ENCODE measurements around the gene NLRC5. TPM values are rescaled to one million over a fixed set of nuclear protein-coding genes. Genes with fewer than 3 reads are reported as not detected.
A peak's percentile ranks its signal among the peaks of the same experiment; 100 is the strongest.

The NLRC5 gene
- total and polyA plus RNA-seq, 9 of the 15 experiments (the other 6 are each of a cell fraction or from before 2014, with no cell fraction given), result 0.59 to 0.71 TPM; not detected in 7

DNA sequence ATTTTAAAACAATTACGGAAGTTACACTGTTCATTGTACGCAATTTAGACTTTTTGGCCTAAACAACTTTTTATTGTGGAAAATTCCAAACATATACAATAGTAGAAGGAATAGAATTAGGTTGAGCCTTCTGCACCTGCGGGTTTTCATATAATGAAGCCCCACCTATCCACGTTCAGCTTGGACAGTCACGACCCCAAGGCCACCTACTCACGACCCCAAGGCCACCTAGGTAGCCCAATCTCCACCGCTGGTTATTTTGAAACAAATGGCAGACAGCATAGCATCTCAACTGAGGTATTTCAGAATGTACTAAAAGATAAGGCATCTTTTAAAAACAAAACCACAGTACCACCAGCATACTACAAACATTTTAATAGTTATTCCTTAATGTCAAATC is 631 bp downstream of the NLRC5 start:
- in situ Hi-C loops (cut with MboI) (no loop called here), intact Hi-C loops (cut with micrococcal nuclease) (no loop called here)
- no TSS peak for BruUV-seq (replicated peaks)
- no peak overlapping the region for H3K4me2 ChIP-seq (ENCODE audit: insufficient read depth, low read length)
- ChIA-PET CTCF (ENCODE audit: low intra/inter-chr PET ratio) (no interaction called here), POLR2A (interaction anchor here (1.0 kb wide), 1 partner anchor 51 kb away, joined by 3 read pairs; no protein-coding TSS in a partner anchor)
- no peak overlapping the region for H3K4me3 ChIP-seq
- peaks cover 32 to 64% of the 10 kb centered on the region in 2 experiments for H3K27me3 ChIP-seq (ENCODE audit: control insufficient read depth in 2 of 2, insufficient read depth in 2 of 2, low read length in 2 of 2)
- DNase-seq (ENCODE audit: extremely low read depth in 1 of 4, low spot score in 3 of 4) (no peak), FAIRE-seq (no peak), ATAC-seq (no peak)
- no peak overlapping the region for H3K9ac ChIP-seq (ENCODE audit: insufficient read depth in 1 of 2, low read depth in 2 of 2, low read length in 2 of 2)
- no peak overlapping the region for H3K27ac ChIP-seq (ENCODE audit: extremely low read depth, low read depth, low read length)
- TF ChIP-seq XRCC4 (IDR thresholded peaks at IDR 0.05; ENCODE audit: extremely low read depth, insufficient read depth, insufficient read length) (no peak), PHF20 (IDR thresholded peaks at IDR 0.05; ENCODE audit: partially characterized antibody) (no peak), MTA1 (IDR thresholded peaks at IDR 0.05; ENCODE audit: borderline replicate concordance) (no peak), EZH2 (IDR thresholded peaks at IDR 0.05; ENCODE audit: borderline replicate concordance, low read depth, low read length) (0 out of 2 replicates have a peak, but pooled peaks have one; percentile 4), LEF1 (IDR thresholded peaks at IDR 0.05) (no peak), CBX8 (IDR thresholded peaks at IDR 0.05; ENCODE audit: borderline replicate concordance, extremely low read depth, low read depth, low read length, poor library complexity, severe bottlenecking) (peak; percentile 46), SRSF3 (IDR thresholded peaks at IDR 0.05; ENCODE audit: insufficient read depth, low read length) (no peak)
- TF ChIP-seq, protein P1, sequence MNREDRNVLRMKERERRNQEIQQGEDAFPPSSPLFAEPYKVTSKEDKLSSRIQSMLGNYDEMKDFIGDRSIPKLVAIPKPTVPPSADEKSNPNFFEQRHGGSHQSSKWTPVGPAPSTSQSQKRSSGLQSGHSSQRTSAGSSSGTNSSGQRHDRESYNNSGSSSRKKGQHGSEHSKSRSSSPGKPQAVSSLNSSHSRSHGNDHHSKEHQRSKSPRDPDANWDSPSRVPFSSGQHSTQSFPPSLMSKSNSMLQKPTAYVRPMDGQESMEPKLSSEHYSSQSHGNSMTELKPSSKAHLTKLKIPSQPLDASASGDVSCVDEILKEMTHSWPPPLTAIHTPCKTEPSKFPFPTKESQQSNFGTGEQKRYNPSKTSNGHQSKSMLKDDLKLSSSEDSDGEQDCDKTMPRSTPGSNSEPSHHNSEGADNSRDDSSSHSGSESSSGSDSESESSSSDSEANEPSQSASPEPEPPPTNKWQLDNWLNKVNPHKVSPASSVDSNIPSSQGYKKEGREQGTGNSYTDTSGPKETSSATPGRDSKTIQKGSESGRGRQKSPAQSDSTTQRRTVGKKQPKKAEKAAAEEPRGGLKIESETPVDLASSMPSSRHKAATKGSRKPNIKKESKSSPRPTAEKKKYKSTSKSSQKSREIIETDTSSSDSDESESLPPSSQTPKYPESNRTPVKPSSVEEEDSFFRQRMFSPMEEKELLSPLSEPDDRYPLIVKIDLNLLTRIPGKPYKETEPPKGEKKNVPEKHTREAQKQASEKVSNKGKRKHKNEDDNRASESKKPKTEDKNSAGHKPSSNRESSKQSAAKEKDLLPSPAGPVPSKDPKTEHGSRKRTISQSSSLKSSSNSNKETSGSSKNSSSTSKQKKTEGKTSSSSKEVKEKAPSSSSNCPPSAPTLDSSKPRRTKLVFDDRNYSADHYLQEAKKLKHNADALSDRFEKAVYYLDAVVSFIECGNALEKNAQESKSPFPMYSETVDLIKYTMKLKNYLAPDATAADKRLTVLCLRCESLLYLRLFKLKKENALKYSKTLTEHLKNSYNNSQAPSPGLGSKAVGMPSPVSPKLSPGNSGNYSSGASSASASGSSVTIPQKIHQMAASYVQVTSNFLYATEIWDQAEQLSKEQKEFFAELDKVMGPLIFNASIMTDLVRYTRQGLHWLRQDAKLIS (CRISPR knock-in tag; IDR thresholded peaks at IDR 0.05), result no peak
- WGBS (ENCODE audit: insufficient coverage, low coverage, missing lambda C conversion rate), result 9% methylated on average over 7 of the region's 7 CpGs
- H2AFZ ChIP-seq (ENCODE audit: low read depth, low read length), result no peak overlapping the region
- H4K20me1 ChIP-seq (replicated peaks; ENCODE audit: control insufficient read depth, insufficient read depth, low read length), result peaks cover 4% of the 10 kb centered on the region
- H3K4me1 ChIP-seq (replicated peaks in 1 of 2; ENCODE audit: control insufficient read depth in 2 of 2, insufficient read depth in 2 of 2, low read length in 2 of 2), result peaks cover 0 to 14% of the 10 kb centered on the region in 2 experiments; a peak in 3 of 5 replicates
- no peaks in the 10 kb centered on the region for H3K79me2 ChIP-seq (ENCODE audit: control insufficient read depth, insufficient read depth, low read length)
- no peaks in the 10 kb centered on the region for H3K36me3 ChIP-seq (ENCODE audit: control insufficient read depth, insufficient read depth, low read length)
- no peaks in the 10 kb centered on the region for H3K9me1 ChIP-seq (ENCODE audit: control insufficient read depth, insufficient read depth, low read length)
- no peaks in the 10 kb centered on the region for H3K9me3 ChIP-seq (replicated peaks; ENCODE audit: control insufficient read depth, insufficient read depth, low read depth, low read length)
